G401.6 (cell line): ENCODE data around the gene SPDYE1.
"Not testable (repeated sequence)": the region's sequence is repeated elsewhere in the genome, so short reads cannot be mapped to it uniquely, and the experiment has no call there.

Experiments
- FAIRE-seq: peaks from 2 replicates; lab custom pipeline; 2012; peaks lifted over from hg19 to GRCh38; lab: Jason Lieb, UNC

SPDYE1 gene

GRCh38 chr7:43992896-43993295 is 4.8 kb upstream of the SPDYE1 start:
- FAIRE-seq, result not testable (repeated sequence)

- not testable (repeated sequence) for FAIRE-seq
Observed at GRCh38 chr7:43994681-43995080, 3.0 kb upstream of the SPDYE1 start.

GRCh38 chr7:44012081-44012480 is 14.4 kb downstream of the SPDYE1 start:
- not testable (repeated sequence) for FAIRE-seq

GRCh38 chr7:44015090-44015489 is 17.4 kb downstream of the SPDYE1 start:
- FAIRE-seq, result not testable (repeated sequence)

- not testable (repeated sequence) for FAIRE-seq
Observed at GRCh38 chr7:44018857-44019807, 21.4 kb downstream of the SPDYE1 start.

GRCh38 chr7:44019825-44020224 is 22.1 kb downstream of the SPDYE1 start:
- not testable (repeated sequence) for FAIRE-seq

- FAIRE-seq, result not testable (repeated sequence)
Observed at GRCh38 chr7:44022069-44022468, 24.4 kb downstream of the SPDYE1 start.

- FAIRE-seq, result not testable (repeated sequence)
Observed at GRCh38 chr7:44022796-44023467, 25.2 kb downstream of the SPDYE1 start.

GRCh38 chr7:44029433-44029832 is 31.7 kb downstream of the SPDYE1 start:
- FAIRE-seq, result not testable (repeated sequence)

GRCh38 chr7:44030029-44030428 is 32.3 kb downstream of the SPDYE1 start:
- not testable (repeated sequence) for FAIRE-seq

GRCh38 chr7:44031319-44031718 is 33.6 kb downstream of the SPDYE1 start:
- not testable (repeated sequence) for FAIRE-seq

- FAIRE-seq, result not testable (repeated sequence)
Observed at GRCh38 chr7:44032031-44032430, 34.3 kb downstream of the SPDYE1 start.

- not testable (repeated sequence) for FAIRE-seq
Observed at GRCh38 chr7:44033971-44034844, 36.5 kb downstream of the SPDYE1 start.

- FAIRE-seq, result not testable (repeated sequence)
Observed at GRCh38 chr7:44036364-44036763, 38.7 kb downstream of the SPDYE1 start.

- not testable (repeated sequence) for FAIRE-seq
Observed at GRCh38 chr7:44037951-44038350, 40.3 kb downstream of the SPDYE1 start.

- not testable (repeated sequence) for FAIRE-seq
Observed at GRCh38 chr7:44038553-44038952, 40.9 kb downstream of the SPDYE1 start.

- FAIRE-seq, result not testable (repeated sequence)
Observed at GRCh38 chr7:44038961-44039558, 41.4 kb downstream of the SPDYE1 start.

GRCh38 chr7:44039800-44040492 is 42.2 kb downstream of the SPDYE1 start:
- not testable (repeated sequence) for FAIRE-seq

GRCh38 chr7:44040493-44040891 is 42.8 kb downstream of the SPDYE1 start:
- not testable (repeated sequence) for FAIRE-seq

- no peak for FAIRE-seq
Observed at GRCh38 chr7:44042221-44042620, 44.5 kb downstream of the SPDYE1 start.

GRCh38 chr7:44043902-44044301 is 46.2 kb downstream of the SPDYE1 start:
- no peak for FAIRE-seq
